ENCODE results near the gene TUBGCP2.

The TUBGCP2 gene, protein sequence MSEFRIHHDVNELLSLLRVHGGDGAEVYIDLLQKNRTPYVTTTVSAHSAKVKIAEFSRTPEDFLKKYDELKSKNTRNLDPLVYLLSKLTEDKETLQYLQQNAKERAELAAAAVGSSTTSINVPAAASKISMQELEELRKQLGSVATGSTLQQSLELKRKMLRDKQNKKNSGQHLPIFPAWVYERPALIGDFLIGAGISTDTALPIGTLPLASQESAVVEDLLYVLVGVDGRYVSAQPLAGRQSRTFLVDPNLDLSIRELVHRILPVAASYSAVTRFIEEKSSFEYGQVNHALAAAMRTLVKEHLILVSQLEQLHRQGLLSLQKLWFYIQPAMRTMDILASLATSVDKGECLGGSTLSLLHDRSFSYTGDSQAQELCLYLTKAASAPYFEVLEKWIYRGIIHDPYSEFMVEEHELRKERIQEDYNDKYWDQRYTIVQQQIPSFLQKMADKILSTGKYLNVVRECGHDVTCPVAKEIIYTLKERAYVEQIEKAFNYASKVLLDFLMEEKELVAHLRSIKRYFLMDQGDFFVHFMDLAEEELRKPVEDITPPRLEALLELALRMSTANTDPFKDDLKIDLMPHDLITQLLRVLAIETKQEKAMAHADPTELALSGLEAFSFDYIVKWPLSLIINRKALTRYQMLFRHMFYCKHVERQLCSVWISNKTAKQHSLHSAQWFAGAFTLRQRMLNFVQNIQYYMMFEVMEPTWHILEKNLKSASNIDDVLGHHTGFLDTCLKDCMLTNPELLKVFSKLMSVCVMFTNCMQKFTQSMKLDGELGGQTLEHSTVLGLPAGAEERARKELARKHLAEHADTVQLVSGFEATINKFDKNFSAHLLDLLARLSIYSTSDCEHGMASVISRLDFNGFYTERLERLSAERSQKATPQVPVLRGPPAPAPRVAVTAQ

DNA sequence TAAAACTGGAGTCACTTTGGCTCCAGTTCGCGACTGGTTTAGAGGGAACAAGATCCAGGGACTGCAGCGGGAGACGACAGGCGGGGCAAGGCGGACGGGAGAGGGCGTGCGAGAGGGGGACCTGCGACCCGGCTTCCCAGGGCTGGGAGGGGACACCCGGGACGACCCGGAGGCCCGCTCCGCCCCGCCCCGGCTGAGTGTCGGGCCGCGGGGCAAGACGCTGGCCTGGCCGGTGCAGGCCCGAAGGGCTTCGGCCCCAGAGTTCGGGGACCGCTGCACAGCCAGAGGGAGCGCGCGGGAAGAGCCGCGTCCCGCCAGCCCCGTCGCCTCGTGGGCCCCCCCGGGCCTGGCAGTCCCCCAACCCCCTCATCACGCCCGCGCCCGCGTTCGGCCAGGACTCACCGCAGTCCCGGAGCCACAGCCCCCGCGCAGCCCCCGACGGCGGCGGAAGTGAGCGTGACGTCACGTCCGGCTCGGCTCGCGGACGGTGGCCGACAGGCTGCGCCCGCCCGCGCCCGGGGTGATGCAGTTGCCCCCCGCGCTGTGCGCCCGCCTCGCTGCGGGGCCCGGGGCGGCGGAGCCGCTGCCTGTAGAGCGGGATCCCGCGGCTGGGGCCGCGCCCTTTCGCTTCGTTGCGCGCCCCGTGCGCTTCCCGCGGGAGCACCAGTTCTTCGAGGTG, at the start of gene TUBGCP2, which contains the start of gene ZNF511:
Gene TUBGCP2, minus strand, starts transcription at position 452 of the 679 bp plus-strand sequence. CDS start 5,931 bp downstream, outside the sequence.
Gene ZNF511, plus strand, starts transcription at position 494 of the 679 bp plus-strand sequence. Its CDS starts 30 bp downstream, at position 524.
- Histone ChIP-seq H2AFZ (ENCODE audit: low read depth, low read length) (peak within 1 kb of the TSS; percentile 86), H3K4me3 (ENCODE audit: low read length) (peak within 1 kb of the TSS; percentile 82), H3K27me3 (ENCODE audit: insufficient read depth, low read length) (no peaks in the 10 kb centered on the region), H3K9me3 (ENCODE audit: low read length) (no peaks in the 10 kb centered on the region), H3K4me1 (ENCODE audit: insufficient read depth, low read length) (peaks cover 20% of the 10 kb centered on the region), H3K36me3 (ENCODE audit: insufficient read depth, low read length) (peaks cover 25% of the 10 kb centered on the region)

DNA sequence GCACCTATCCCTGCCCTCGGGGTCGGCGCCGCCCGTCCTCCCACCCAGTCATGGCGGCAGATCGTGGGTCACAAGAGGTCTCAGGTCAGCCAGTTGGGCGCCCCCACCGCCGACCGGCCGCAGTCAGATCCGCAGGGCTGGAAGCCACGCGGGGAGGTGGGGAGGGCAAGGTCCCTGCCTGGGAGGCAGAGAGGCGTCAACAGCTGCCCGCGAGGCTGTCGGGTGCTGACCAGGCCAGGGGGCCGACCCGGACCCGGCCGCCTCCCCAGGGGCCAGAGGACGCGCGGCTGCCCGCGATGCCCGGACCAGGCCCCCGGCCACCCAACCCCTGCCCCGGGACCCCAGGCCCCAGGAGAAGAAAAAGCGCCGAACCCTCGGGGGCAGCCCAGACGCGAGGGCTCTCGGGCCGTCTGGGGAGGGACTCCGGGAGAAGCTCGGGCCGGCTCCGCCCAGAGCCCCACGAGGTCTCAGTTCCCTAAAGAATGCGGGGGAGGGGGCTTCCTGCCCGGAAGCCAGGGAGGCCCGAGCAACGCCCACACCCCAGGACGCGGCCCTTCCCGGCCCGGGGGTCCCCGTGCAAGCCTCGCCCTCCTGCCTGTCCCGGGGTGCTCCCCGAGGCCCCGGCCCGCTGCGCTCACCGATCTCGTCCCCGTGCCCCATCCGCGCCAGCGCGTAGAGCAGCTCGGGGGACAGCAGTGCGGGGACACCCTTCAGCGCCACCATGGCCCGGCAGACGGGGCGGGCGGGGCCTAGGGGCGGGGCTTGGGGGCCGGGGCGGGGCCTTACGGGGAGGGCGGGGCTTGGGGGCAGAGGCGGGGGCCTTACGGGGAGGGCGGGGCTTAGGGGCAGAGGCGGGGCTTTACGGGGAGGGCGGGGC, 48.9 kb upstream of the TUBGCP2 start, which contains the start of gene FUOM:
Gene FUOM, minus strand, starts transcription at position 735 of the 877 bp plus-strand sequence. Its CDS starts 12 bp downstream, at position 723.
- Histone ChIP-seq H2AFZ (ENCODE audit: low read depth, low read length) (peak within 1 kb of the TSS; percentile 93), H3K4me1 (ENCODE audit: insufficient read depth, low read length) (peaks cover 6% of the 10 kb centered on the region), H3K4me3 (ENCODE audit: low read length) (peak within 1 kb of the TSS; percentile 43), H3K9me3 (ENCODE audit: low read length) (no peaks in the 10 kb centered on the region), H3K36me3 (ENCODE audit: insufficient read depth, low read length) (peaks cover 7% of the 10 kb centered on the region), H3K27me3 (ENCODE audit: insufficient read depth, low read length) (no peaks in the 10 kb centered on the region)

DNA sequence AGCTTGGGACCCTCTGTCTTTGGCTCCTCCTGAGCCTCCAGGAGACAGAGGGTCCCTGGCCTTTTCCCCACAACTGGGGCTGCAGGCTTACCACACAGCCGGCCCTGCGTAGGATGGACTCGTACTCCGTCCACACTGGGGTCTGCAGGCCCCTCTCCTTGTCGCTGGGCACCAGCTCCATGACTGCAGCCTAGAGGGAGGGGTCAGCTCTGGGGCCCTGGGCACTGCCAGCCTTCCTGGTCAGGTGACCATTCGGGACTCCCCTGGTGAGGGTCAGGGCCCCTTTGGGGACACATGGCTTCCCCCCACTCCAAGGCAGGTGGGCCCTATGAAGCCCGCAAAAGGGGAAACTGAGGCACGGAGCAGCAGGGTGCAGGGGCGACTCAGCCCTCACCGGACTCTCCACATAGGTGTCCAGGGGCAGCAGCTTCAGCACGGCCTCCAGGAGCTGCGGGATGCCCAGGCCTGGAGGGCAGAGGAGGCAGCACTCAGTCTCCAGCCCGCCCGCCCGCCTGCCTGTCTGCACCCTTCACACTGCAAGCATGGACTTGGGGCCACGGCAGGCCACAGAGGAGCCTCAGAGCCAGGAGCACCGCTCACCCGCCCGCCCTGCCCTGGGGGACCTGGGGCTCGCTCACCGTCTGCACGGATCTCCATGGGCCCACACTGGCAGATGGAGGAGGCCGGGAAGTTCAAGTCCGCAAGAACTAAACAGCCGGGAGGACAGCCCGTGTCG, 48.0 kb upstream of the TUBGCP2 start:
- H3K4me3 ChIP-seq (ENCODE audit: low read length): peak overlapping the region; percentile 43
- no peaks in the 10 kb centered on the region for H3K27me3 ChIP-seq (ENCODE audit: insufficient read depth, low read length)
- H3K9me3 ChIP-seq (ENCODE audit: low read length): no peaks in the 10 kb centered on the region
- peaks cover 3% of the 10 kb centered on the region for H3K36me3 ChIP-seq (ENCODE audit: insufficient read depth, low read length)
- H2AFZ ChIP-seq (ENCODE audit: low read depth, low read length): no peak overlapping the region
- peaks cover 6% of the 10 kb centered on the region for H3K4me1 ChIP-seq (ENCODE audit: insufficient read depth, low read length)

DNA sequence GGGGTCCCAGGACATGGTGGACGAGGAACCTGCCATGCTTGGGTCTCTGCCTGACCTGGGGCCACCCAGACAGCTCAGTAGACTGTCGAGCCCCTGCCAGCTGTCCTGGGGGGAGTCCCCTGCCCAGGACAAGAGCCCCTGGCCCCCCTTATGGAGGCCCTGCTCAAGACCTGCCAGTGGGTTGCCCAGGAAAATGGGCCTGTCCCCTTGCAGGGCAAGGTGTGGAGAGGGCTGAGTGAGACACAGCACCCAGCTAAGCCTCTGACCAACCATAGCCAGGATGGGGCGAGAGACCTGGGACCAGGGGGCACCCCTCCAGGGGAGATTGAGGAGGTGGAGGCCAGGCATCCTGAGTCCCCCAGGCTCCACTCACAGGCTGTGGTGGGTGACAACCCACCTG, 47.3 kb upstream of the TUBGCP2 start:
- H3K36me3 ChIP-seq (ENCODE audit: insufficient read depth, low read length): no peaks in the 10 kb centered on the region
- H3K27me3 ChIP-seq (ENCODE audit: insufficient read depth, low read length): no peaks in the 10 kb centered on the region
- no peak overlapping the region for H3K4me3 ChIP-seq (ENCODE audit: low read length)
- no peaks in the 10 kb centered on the region for H3K9me3 ChIP-seq (ENCODE audit: low read length)
- peaks cover 6% of the 10 kb centered on the region for H3K4me1 ChIP-seq (ENCODE audit: insufficient read depth, low read length)
- H2AFZ ChIP-seq (ENCODE audit: low read depth, low read length): no peak overlapping the region

DNA sequence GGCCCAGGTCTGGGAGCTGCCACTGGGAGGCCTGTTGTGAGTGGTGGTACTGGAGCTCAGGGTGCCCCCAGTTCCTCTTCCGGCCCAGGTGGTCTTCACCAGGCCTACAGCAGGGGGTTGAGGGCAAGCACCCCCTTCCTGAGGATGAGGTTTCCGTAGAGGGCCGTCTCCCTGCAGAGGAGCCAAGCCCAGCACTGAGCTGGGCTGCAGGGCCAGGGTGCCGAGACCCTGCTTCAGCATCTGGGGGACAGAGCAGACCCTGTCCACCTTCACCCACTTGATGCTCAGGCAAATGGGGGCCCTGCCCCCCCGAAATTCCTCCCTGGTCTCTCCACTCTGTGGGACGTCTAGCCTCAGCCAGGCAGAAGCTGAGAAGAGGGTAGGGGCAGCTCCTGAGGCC, 46.6 kb upstream of the TUBGCP2 start:
- Histone ChIP-seq H3K9me3 (ENCODE audit: low read length) (no peaks in the 10 kb centered on the region), H3K4me3 (ENCODE audit: low read length) (no peak overlapping the region), H2AFZ (ENCODE audit: low read depth, low read length) (no peak overlapping the region), H3K4me1 (ENCODE audit: insufficient read depth, low read length) (peaks cover 6% of the 10 kb centered on the region), H3K36me3 (ENCODE audit: insufficient read depth, low read length) (no peaks in the 10 kb centered on the region), H3K27me3 (ENCODE audit: insufficient read depth, low read length) (no peaks in the 10 kb centered on the region)

DNA sequence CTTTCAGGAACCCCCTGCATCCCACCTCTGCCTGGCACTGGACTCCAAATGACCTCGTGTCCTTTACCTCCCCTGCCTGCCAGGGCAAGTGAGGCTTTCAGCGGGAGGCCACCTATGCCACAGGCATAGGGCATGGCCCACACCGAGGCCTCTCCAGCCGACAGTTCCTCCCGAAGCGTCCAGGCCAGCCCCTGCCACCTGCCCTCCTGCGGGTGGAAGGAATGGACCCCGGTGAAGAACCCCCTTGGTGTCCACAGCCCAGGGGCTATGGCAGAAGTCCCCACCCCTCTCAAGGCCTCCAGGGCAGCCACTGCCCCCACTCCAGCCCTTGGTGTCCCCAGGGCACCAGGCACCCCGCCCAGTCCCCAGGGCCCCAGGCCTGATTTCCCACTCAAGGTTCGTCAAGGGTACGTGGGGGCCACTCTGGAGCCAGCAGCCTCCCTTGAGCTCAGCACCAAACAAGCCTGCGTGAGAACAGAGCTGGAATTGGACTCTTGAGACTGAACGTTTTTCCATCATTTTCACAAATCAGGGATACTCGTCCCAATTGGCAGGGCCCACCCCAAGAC, 46.1 kb upstream of the TUBGCP2 start:
- Histone ChIP-seq H3K4me3 (ENCODE audit: low read length) (no peak overlapping the region), H3K4me1 (ENCODE audit: insufficient read depth, low read length) (peaks cover 6% of the 10 kb centered on the region), H3K9me3 (ENCODE audit: low read length) (no peaks in the 10 kb centered on the region), H2AFZ (ENCODE audit: low read depth, low read length) (no peak overlapping the region), H3K36me3 (ENCODE audit: insufficient read depth, low read length) (no peaks in the 10 kb centered on the region), H3K27me3 (ENCODE audit: insufficient read depth, low read length) (no peaks in the 10 kb centered on the region)

DNA sequence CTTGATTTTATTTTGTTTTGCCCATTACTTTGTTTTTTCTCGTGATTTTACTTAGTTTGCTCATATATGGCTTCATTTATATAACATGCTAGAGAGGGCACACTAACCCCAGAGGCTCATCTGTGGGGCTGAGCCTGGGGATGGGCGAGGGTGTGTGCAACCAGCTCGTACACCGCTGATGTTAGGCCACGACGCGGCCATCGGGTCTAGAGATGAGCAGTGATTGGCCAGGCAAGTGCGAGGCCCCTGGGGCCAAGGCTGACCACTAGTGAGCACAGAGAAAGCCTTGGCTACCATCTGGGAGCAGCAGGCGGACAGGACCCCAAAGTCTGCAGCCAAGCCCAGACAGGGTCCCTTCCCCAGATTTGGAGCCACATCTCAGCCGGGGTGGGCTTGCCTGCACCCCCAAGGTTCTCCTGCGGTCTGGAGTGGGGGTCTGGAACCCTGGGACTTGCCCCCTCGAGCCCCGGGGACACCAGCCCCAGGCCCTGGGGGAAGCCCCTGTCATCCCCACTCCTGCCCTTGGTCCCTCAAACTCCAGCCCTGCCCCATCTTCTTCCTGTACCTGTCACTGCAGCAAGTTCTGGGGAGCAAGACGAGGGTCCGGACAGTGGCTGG, 45.4 kb upstream of the TUBGCP2 start:
- peaks cover 6% of the 10 kb centered on the region for H3K4me1 ChIP-seq (ENCODE audit: insufficient read depth, low read length)
- H2AFZ ChIP-seq (ENCODE audit: low read depth, low read length): no peak overlapping the region
- no peak overlapping the region for H3K4me3 ChIP-seq (ENCODE audit: low read length)
- H3K36me3 ChIP-seq (ENCODE audit: insufficient read depth, low read length): no peaks in the 10 kb centered on the region
- H3K27me3 ChIP-seq (ENCODE audit: insufficient read depth, low read length): no peaks in the 10 kb centered on the region
- no peaks in the 10 kb centered on the region for H3K9me3 ChIP-seq (ENCODE audit: low read length)

DNA sequence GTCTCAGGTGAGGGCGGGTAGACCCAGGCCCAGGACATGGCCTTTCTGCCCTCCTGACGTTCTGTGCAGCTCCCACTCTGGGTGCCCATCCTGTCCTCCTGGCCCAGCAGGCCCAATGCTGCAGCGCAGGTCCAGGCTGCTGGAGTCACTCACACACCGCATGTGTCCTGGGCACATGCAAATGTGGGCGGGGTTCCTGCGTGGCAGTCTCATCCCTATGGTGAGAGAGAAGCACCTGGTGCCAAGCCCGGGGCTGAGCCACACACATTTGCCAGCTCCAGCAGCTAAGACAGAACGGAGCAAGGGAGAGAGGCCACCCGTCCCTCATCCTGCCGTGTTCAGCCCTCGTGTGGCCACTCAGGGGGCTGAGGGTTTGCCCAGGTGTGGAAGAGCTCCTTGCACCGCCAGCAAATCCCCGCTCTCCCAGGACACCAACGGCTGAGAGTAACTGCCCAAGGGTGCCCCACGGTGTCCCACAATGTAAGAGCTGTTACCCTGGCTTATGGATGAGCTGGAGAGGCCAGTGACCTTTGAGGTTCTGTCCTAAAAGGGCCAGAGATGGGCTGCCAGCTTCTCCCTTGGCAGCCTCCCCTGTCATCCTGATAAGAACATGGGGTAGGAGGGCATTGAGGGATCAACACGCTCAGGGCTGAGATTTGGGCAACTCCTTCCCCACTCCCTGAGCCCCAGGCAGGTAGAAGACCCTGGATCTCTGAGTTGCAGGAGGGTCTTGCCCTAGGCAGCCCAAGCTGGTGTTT, 44.7 kb upstream of the TUBGCP2 start:
- no peaks in the 10 kb centered on the region for H3K9me3 ChIP-seq (ENCODE audit: low read length)
- no peaks in the 10 kb centered on the region for H3K27me3 ChIP-seq (ENCODE audit: insufficient read depth, low read length)

DNA sequence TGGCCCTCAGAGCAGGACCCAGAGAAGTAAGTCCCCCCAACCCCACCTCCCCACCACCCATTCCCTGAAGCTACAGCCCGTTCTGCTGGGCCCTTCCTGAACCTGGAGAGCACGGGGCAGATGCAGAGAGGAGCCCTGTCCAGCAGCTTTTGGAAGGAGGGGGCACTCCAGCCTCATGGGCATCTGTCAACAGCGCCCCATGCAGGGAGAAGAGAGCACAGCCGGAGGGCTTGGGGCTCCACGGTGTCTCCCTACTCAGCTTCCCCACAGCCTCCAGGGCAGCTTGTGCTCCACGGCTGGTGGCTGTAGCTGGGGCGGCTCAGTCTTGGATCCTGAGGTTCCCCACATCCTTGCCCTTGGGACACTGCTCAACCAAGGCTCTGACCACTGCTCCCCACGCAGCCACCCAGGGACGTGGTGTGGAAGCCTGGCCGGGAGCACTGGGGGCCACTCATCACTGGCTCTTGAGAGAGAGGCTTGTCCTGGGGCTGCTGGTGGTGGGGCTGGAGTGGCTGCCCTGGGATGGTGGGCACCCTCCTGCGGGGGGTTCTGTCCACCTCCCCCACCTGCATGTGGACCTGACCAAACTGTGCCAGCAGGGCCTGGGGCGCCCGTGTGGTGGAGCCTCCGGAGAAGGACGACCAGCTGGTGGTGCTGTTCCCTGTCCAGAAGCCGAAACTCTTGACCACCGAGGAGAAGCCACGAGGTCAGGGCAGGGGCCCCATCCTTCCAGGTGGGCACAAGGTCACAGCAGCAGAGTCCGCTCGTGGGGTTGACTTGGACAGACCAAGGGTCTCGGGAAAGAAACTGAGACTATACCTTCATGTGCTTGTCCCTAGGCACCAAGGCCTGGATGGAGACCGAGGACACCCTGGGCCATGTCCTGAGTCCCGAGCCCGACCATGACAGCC, 43.0 kb upstream of the TUBGCP2 start:
- no peak overlapping the region for H2AFZ ChIP-seq (ENCODE audit: low read depth, low read length)
- H3K4me3 ChIP-seq (ENCODE audit: low read length): no peak overlapping the region
- no peaks in the 10 kb centered on the region for H3K36me3 ChIP-seq (ENCODE audit: insufficient read depth, low read length)
- H3K4me1 ChIP-seq (ENCODE audit: insufficient read depth, low read length): peaks cover 2% of the 10 kb centered on the region
- H3K27me3 ChIP-seq (ENCODE audit: insufficient read depth, low read length): no peaks in the 10 kb centered on the region
- H3K9me3 ChIP-seq (ENCODE audit: low read length): no peaks in the 10 kb centered on the region

More for the DNA sequence above, 44.7 kb upstream of the TUBGCP2 start:
- H2AFZ ChIP-seq (ENCODE audit: low read depth, low read length): no peak overlapping the region
- no peaks in the 10 kb centered on the region for H3K36me3 ChIP-seq (ENCODE audit: insufficient read depth, low read length)
- peaks cover 6% of the 10 kb centered on the region for H3K4me1 ChIP-seq (ENCODE audit: insufficient read depth, low read length)
- no peak overlapping the region for H3K4me3 ChIP-seq (ENCODE audit: low read length)

DNA sequence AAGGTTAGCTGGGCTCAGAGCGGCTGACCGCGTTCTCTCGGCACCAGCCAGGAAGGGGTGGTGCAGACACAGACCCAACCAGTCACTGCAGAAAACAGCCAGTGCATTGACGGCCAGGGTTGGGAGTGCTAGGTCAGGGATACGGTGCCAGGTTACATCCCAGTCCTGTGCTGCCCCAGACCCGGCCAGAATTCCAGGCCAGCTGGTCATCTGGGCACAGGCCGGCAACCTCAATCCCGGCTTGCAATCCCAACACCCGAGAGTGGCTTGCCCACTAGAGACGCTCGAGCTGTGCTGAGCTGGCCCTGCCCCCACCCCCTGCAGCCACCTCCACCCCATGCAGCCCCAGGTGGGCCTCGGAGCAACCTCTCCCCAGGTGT, 42.3 kb upstream of the TUBGCP2 start:
- no peak overlapping the region for H3K4me3 ChIP-seq (ENCODE audit: low read length)

More for the DNA sequence above, 42.3 kb upstream of the TUBGCP2 start:
- H3K27me3 ChIP-seq (ENCODE audit: insufficient read depth, low read length): no peaks in the 10 kb centered on the region
- H2AFZ ChIP-seq (ENCODE audit: low read depth, low read length): no peak overlapping the region
- no peaks in the 10 kb centered on the region for H3K36me3 ChIP-seq (ENCODE audit: insufficient read depth, low read length)
- no peaks in the 10 kb centered on the region for H3K9me3 ChIP-seq (ENCODE audit: low read length)
- no peaks in the 10 kb centered on the region for H3K4me1 ChIP-seq (ENCODE audit: insufficient read depth, low read length)

Measured in neuron (in vitro differentiated cells).